GM18505 (cell line): ENCODE results near the gene EPB41.

ENCODE experiments used
- ATAC-seq: cut with Tn5 transposase; IDR thresholded peaks from one replicate; pipeline ENCODE4 v1.9.1; 2021; ENCODE audit not compliant: unreplicated experiment
- POLR2A ChIP-seq: IDR thresholded peaks from 4 replicates; pipeline ENCODE4 v1.6.1; 2011; ENCODE audit warnings: borderline replicate concordance; ENCODE audit not compliant: insufficient read depth, insufficient read length; ENCODE audit errors: extremely low read depth

EPB41 gene

DNA sequence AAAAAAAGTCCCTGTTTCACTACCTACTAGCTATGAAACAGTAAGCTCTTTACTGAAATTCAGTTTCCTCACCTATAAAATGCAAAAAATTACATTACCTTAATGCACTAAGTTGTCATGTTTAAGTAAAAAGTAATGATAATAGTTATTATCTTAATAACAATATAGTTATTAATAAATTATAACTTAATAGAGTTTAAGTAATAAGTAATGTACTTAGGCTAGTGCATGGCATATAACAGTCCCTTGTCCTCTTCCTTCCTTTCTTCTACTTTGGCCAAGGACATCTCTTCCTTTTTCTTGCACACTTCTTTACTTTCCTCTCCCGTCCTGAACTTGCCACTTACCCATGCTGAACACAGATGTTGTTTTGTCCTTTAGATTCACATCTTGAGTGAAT lies 200.3 kb downstream of the EPB41 start:
- no peak for TF ChIP-seq POLR2A
- ATAC-seq: no peak

DNA sequence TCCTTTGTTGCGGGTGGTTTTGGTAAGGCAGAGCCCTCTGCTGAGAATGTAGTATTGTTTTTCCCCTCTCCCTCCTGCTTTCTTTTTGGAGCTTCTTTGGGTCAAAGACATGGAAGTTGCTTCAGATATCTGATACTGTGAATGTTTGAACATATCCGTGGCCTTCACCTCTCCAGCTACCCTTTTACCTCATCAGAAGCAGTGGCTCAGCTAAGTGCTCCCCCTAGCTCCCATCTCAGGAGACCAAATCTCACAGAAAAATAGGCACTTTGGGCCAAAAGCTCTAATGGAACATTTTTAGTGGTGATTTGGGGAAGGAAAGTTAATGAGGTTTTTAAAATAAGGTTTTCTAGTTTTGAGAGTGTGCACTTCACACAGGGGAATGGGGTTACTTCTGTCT lies 203.0 kb downstream of the EPB41 start:
- no peak for TF ChIP-seq POLR2A

DNA sequence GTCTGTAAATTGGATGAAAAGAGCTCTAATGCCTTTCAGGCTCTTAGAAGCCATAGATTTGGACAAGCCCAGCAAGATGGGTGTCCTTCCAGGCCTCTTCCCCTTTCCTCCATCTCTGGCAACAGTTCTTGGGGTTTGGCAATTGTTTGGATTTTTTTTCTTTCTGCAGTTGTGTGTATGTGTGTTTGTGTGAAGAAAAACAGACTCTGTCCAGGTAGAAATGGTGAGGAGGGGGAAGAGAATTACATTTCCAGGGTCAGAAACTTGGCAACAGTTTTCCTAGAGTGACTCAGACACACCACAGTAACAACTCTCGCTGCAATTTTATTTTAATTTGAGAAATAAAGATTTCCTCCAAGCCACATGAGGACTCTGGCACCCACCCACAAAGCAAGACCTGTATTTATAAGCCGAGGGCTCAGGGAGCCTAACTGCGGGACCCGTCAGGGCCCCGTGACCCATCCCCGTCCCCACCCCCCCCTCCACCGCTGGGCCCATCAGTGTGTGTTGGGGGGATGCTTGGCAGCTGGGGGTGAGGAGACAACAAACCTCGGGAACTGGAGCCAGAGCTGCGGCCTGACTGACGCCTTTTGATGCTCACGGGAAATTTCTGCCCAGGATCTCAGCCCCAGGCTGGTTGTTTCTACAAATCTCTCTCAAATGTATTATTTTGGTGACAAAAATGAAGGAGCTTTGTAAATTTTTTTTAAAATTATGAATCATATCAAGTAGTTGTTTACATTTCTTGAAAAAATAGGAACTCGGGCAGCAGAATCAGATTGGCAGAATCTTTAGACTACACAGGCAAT lies 205.0 kb downstream of the EPB41 start:
- no peak for TF ChIP-seq POLR2A
- ATAC-seq: no peak

More for the DNA sequence above, 203.0 kb downstream of the EPB41 start:
- ATAC-seq: no peak

DNA sequence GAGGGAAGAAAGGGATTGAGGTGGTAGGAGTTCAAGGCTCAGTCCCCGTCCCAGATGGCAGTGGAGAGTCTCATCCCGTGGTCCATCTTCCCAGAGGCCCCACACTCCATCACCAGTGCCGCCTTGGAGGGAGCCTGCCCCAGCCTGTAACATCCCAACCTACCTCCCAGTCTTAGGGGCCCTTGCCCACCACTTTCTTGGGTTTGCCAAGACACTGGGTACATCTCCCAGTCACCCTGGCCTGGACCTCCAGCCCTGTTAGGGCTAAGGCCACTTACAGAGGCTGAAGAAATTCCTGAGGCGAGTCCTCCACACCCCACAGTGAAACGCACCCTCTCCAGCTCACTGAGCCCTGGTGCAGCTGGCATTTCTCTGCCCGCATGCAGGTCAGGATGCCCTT lies 206.0 kb downstream of the EPB41 start:
- ATAC-seq: no peak
- TF ChIP-seq POLR2A: no peak

DNA sequence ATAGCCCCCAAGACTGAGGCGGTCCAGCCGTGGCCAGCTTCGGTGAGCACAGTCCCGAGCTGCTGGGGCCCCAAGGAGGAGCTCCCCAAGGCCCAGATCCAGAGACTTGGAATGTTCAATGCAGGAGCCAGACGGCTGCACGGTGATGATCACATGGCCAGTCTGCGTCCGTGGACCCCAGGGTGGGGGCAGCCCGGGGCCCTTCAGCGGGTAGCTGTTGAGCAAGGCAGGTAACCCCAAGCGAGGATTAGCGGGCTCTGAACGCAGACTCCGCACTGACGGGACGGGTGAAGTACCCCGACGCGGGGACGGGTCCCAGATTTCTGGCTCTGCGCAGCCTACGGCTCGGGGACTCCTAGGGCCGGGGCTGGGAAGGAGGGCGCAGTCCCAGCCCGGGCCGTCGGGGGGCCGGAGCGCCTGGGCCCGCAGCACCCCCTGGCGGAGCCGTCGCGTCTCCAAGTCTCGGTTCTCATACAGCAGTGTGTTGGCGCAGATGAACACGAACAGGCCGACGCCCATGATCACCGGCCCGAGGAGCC lies 206.6 kb downstream of the EPB41 start:
- no peak for TF ChIP-seq POLR2A
- no peak for ATAC-seq

DNA sequence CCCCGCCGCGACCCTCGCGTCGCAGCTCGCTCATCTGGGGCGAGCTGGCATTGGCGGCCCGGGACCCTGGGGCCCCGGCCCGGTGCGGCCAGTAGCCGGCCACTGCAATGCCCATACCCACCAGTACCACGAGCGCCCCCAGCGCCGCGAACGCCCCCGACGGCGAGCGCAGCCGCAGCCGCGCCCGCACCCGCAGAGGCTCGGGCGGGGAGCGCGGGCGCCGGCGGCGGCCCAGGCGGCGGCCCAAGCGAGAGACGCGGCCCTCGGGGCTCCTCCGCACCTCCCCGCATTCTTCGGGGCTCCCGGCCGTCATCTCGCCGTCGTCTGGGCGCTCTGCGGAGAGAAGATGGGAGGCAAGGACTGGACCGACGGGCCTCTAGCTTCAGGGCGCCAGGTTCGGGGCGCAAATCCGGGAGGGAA lies 207.2 kb downstream of the EPB41 start:
- no peak for TF ChIP-seq POLR2A
- ATAC-seq: no peak

DNA sequence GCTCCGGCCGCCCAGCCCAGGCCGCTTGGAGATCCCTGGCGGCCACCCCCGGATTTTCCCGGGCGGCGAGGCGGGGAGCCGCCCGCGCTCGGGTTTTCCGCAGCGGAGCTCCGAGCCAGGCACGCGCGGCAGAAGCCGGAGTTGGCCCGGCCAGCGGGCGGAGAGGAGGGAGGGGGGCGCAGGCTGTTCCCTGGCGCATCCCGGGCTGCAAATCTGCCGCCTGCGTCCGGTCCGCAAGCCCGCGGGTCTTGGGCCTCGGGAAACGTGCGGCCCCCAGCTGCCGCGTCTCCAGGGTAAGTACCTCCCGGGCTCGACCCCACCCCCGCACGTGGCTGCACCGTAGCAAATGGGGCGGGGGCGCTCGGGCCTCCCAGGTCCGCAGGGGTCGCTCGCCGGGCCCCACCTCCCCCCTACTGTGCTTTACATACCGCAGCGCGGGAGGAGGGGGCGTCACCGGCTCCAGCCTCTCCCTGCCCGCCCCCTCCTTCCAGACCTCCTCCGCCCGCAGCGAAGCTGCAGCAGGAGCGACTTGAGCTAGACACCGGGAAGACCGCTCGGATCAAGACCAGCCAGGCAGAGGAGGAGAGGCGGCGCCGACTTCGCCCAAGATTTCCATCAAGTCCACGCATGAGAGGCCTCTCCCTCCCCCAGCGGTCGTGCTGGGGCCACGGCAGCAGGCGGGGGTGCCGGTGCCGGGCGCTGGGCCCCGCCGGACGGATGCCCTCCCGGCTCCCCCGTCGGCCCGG lies 207.7 kb downstream of the EPB41 start:
- no peak for TF ChIP-seq POLR2A
- no peak for ATAC-seq

DNA sequence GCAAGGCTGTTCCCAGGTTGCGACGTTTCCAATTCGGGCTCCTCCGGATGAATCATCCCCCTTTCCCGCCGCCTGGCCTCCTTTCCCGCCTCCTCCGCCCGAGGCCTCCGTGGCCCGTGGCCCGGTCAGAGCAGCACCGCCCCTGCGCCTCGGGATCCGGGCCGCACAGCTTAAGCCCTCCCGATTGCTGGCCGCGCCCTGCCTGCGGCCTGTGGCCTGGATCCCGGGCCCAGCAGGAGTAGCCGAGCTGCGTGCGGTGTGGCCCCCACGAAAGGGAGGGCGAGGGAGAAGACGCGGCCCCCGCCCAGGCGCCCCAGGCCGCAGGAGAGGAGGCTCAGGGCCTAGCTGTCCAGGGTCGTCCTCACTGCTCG lies 208.3 kb downstream of the EPB41 start:
- no peak for TF ChIP-seq POLR2A

DNA sequence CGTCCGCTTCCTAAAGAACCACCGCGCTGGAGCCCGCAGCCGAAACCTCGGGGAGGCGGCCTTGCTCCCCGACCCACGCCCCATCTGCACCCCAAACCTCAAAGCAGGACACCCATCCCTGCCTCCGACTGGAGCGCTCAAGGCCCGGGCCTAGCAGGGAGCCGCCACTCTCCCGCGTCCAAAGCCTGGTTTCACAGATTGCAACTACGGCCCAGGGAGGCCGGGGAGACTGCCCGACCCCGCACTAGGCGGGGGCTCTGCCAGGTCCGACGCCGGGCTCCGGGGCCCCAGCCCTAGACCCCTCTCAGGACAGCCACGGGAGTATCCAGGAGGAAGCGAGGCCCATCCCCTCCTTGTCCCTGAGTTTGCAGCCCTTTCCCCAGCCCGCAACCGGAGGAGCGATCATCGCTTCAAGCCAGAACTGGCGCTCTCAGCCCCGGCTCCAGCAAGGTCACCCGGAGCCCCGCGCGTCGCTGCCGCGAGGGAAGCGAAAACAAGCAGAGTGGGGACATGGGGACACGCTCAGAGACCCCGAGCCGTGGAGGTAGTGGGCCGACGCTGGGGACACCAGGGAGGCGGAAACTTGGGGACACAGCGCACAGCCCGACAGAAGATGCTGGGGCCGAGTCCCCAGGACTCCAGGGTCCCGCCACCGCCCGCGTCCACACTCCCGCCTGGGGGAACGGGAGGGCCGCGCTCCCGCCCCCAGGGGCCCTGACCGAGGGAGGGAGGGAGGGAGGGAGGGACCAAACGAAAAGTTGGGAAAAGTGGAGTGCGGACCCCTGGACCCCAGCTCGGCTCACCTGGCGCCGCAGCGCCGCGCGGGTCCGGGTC lies 208.9 kb downstream of the EPB41 start:
- ATAC-seq: no peak
- no peak for TF ChIP-seq POLR2A

More for the DNA sequence above, 208.3 kb downstream of the EPB41 start:
- no peak for ATAC-seq

DNA sequence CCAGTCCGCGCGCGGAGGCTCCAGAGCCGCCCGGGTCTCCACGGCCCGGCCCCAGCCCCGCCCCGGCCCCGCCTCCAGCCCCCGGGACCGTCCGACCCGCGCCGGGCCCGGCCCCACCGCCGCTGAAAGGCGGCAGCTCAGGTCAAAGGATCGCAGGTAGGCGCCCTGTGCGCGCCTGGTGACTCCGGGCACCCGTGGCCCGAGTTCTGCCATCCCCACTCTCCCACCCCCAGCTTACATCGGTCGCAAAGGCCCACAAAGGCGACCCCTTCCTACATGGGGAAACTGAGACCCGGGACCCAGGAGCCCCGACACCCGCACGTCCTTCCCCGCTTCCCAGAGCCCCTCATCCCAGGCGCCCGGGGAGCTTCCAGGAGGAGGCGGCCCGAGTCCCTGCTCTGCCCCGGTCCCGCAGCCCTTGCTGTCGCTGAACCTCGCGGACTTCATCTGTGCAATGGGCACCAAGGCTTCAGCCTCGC lies 209.6 kb downstream of the EPB41 start, which contains the start of gene TMEM200B:
TSS of gene TMEM200B (minus strand) at position 17 of the 479 bp plus-strand sequence. CDS start 2,075 bp downstream, outside the sequence.
- TF ChIP-seq POLR2A: no peak
- no peak for ATAC-seq

DNA sequence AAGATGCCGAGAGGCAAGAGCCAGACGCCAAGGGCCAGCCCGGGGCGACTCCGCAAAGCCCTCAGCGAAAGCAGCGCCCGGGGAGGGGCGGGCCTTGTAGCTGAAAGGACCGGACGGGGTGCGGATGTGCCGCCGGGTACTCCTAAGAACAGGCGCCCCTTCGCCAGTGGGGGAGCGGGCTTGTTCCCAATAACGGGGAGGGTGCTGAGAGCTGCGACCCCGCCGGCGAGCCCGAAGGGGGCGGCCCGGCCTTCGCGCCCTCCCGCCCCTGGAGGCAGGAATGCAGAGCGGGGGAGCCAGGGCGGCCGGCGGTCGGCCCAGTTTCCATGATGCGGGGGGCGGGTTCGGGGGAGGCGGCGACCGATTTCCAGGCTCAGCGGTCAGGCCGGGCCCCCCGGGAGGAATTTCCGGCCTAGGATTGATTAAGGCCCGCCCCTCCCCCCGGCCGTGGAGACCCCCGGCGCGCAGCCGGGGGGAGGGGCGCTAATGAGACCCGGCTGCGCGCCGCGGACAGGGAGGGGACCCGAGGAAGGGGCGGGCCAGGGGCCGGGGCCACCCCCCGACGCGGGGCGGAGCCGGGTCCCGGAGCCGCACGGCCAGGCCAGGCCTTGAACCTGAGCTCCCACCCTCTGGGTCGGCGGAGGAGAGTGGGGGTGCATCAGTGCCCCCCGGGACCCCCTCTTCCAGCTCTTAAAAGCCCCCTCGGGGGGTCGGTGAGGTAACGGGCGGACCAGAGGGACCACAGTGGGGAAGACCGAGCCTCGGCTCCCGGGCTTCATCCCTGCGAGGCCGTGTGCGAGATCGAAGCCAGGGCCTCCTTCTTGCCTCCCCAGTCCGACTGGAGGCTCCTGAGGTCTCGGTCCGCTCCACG lies 210.2 kb downstream of the EPB41 start:
- TF ChIP-seq POLR2A: no peak
- ATAC-seq: no peak

DNA sequence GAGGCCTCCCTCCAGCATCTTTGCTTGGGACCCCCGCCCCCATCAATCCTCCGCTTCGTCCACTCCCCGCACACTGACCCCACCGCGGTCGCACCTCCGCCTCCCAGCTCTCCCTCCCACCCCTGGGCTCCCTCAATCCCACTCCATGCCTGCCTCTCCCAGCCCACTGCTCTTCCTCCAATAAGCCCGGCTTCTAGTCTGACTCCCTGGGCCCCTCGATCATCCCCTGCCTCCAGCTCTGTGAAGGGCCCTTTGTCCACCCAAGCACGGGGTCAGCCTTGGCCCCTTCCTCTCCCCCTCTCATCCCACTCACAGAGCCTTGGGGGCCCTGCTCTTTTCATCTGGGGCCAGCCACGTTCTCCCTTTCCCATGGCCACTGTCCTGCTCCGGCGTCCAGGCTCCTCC lies 210.9 kb downstream of the EPB41 start:
- TF ChIP-seq POLR2A: no peak
- no peak for ATAC-seq
